C1 segment of cervical spinal cord (tissue), 14 donors: ENCODE measurements around the gene SLIT3.

Experiments used
- DNase-seq, 14 donors: peaks; one replicate each; lab custom pipeline; 2025; lab: John Stamatoyannopoulos, UW

SLIT3 gene

DNA sequence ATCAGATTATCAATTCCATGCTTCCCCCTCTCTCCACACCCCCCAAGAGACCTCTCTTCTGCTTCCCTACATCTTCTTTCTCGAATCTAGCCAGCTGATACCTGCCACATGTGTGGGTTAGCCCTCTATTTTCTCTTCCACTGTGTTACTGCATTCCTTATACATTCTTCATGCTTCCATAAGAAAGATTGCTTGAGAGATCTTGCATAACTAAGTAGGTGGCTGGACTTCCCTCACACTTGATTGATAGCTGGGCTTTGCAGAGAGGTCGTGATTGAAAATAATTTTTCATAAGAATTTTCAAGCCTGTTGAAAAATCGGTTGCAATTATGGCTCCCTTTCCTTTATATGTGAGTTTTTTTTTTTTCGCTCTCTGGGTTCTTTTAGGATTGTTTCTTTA lies 688.8 kb downstream of the SLIT3 start:
- DNase-seq, result no peak
